DMS114 treated with DMSO at 0.1 percent for 48 hours (cell line): Measurements from ENCODE around the gene SEMA3D.

Experiments used
- DNase-seq: peaks from one replicate; lab custom pipeline; 2025; ENCODE audit not compliant: unreplicated experiment; lab: John Stamatoyannopoulos, UW

The SEMA3D gene

GRCh38 chr7:85186521-85187241 is at the start of gene SEMA3D:
Gene SEMA3D, minus strand, starts transcription at chr7:85187056. Its CDS starts 65,165 bp downstream, at chr7:85121891.
- peak; percentile 68 for DNase-seq

- DNase-seq = no peak
Observed at GRCh38 chr7:85234730-85235129, 47.9 kb upstream of the SEMA3D start.

- DNase-seq = no peak
Observed at GRCh38 chr7:85232068-85232467, 45.2 kb upstream of the SEMA3D start.

GRCh38 chr7:85230623-85231022 is 43.8 kb upstream of the SEMA3D start:
- DNase-seq = no peak

GRCh38 chr7:85229544-85229943 is 42.7 kb upstream of the SEMA3D start:
- no peak for DNase-seq

GRCh38 chr7:85226361-85227085 is 39.7 kb upstream of the SEMA3D start:
- no peak for DNase-seq

- no peak for DNase-seq
Observed at GRCh38 chr7:85224171-85224570, 37.3 kb upstream of the SEMA3D start.

- no peak for DNase-seq
Observed at GRCh38 chr7:85222522-85222921, 35.7 kb upstream of the SEMA3D start.

GRCh38 chr7:85221796-85222195 is 34.9 kb upstream of the SEMA3D start:
- DNase-seq = no peak

GRCh38 chr7:85220651-85221050 is 33.8 kb upstream of the SEMA3D start:
- no peak for DNase-seq

GRCh38 chr7:85220023-85220422 is 33.2 kb upstream of the SEMA3D start:
- no peak for DNase-seq

GRCh38 chr7:85217085-85217484 is 30.2 kb upstream of the SEMA3D start:
- no peak for DNase-seq

GRCh38 chr7:85215098-85215497 is 28.2 kb upstream of the SEMA3D start:
- DNase-seq = no peak

GRCh38 chr7:85213500-85213899 is 26.6 kb upstream of the SEMA3D start:
- DNase-seq = no peak

- no peak for DNase-seq
Observed at GRCh38 chr7:85205754-85206153, 18.9 kb upstream of the SEMA3D start.

GRCh38 chr7:85204496-85204895 is 17.6 kb upstream of the SEMA3D start:
- no peak for DNase-seq

GRCh38 chr7:85204061-85204460 is 17.2 kb upstream of the SEMA3D start:
- DNase-seq = no peak

GRCh38 chr7:85201209-85201608 is 14.4 kb upstream of the SEMA3D start:
- no peak for DNase-seq

GRCh38 chr7:85196696-85197095 is 9.8 kb upstream of the SEMA3D start:
- DNase-seq = no peak

- peak; percentile 68 for DNase-seq
Observed at GRCh38 chr7:85191383-85191782, 4.5 kb upstream of the SEMA3D start.

GRCh38 chr7:85186083-85186520 is 754 bp downstream of the SEMA3D start:
- no peak for DNase-seq

- no peak for DNase-seq
Observed at GRCh38 chr7:85185424-85186082, 1.3 kb downstream of the SEMA3D start.
